ENCODE results near the gene SMIM10.
"Not testable (repeated sequence)": the region's sequence is repeated elsewhere in the genome, so short reads cannot be mapped to it uniquely, and the experiment has no call there.

GRCh38 chrX:135019890-135020289 is 29.1 kb downstream of the SMIM10 start:
- TF ChIP-seq, protein P1, sequence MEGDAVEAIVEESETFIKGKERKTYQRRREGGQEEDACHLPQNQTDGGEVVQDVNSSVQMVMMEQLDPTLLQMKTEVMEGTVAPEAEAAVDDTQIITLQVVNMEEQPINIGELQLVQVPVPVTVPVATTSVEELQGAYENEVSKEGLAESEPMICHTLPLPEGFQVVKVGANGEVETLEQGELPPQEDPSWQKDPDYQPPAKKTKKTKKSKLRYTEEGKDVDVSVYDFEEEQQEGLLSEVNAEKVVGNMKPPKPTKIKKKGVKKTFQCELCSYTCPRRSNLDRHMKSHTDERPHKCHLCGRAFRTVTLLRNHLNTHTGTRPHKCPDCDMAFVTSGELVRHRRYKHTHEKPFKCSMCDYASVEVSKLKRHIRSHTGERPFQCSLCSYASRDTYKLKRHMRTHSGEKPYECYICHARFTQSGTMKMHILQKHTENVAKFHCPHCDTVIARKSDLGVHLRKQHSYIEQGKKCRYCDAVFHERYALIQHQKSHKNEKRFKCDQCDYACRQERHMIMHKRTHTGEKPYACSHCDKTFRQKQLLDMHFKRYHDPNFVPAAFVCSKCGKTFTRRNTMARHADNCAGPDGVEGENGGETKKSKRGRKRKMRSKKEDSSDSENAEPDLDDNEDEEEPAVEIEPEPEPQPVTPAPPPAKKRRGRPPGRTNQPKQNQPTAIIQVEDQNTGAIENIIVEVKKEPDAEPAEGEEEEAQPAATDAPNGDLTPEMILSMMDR (conservative IDR thresholded peaks at IDR 0.05 in 1 of 2, IDR thresholded peaks at IDR 0.05 in 1 of 2; ENCODE audit: low read depth in 1 of 2, low read length in 2 of 2): not testable (repeated sequence)
- not testable (repeated sequence) for TF ChIP-seq EZH2 (IDR thresholded peaks at IDR 0.05; ENCODE audit: low read length, missing control alignments)
